ENCODE data around the gene RUNDC1.

- peak; percentile 9; the same call in 1 of the 2 replicates for TF ChIP-seq POLR2A (IDR thresholded peaks at IDR 0.05; ENCODE audit: low read depth, low read length)
- TF ChIP-seq POLR2AphosphoS5 (IDR thresholded peaks at IDR 0.05; ENCODE audit: low read depth, low read length) = no peak
- TF ChIP-seq TAF1 (IDR thresholded peaks at IDR 0.05; ENCODE audit: borderline replicate concordance, low read depth, low read length) = no peak
Measured at GRCh38 chr17:43018008-43018853, 37.9 kb downstream of the RUNDC1 start.
